PC-9 (cell line): ENCODE measurements around the gene CHRNA4.

Experiments
- CTCF ChIP-seq: fragments of 200-600 bp; sonication (generic); conservative IDR thresholded peaks from 2 replicates; pipeline ENCODE4 v1.6.1; 2017; ENCODE audit warnings: mixed run types, antibody characterized with exemption, mild to moderate bottlenecking, moderate library complexity
- EZH2 ChIP-seq: fragments of 200-600 bp; sonication (generic); IDR thresholded peaks from 2 replicates; pipeline ENCODE4 v1.8.0; 2017; ENCODE audit warnings: antibody characterized with exemption, low read depth

- TF ChIP-seq CTCF, result no peak
- TF ChIP-seq EZH2, result no peak
These were observed 42.6 kb downstream of the CHRNA4 start for GRCh38 chr20:63318391-63319163.
